Parathyroid adenoma (tissue), 2 donors: ENCODE results near the gene GCSAM.

Experiments used
- H2AFZ ChIP-seq: fragments of 300-600 bp; sonication (generic); one replicate; pipeline ENCODE4 v1.7.0; 2017; ENCODE audit warnings: antibody characterized with exemption, mild to moderate bottlenecking
- H3K27ac ChIP-seq: fragments of 300-600 bp; sonication (generic); one replicate; pipeline ENCODE4 v1.7.0; 2017
- H3K27me3 ChIP-seq: fragments of 300-600 bp; sonication (generic); one replicate; pipeline ENCODE4 v1.7.0; 2017; ENCODE audit warnings: low read length; ENCODE audit not compliant: control insufficient read depth, insufficient read depth
- H3K36me3 ChIP-seq: fragments of 300-600 bp; sonication (generic); one replicate; pipeline ENCODE4 v1.7.0; 2017; ENCODE audit warnings: low read length; ENCODE audit not compliant: control insufficient read depth, insufficient read depth
- H3K4me1 ChIP-seq: fragments of 300-600 bp; sonication (generic); one replicate; pipeline ENCODE4 v1.7.0; 2017; ENCODE audit warnings: control low read depth
- H3K4me2 ChIP-seq: fragments of 300-600 bp; sonication (generic); one replicate; pipeline ENCODE4 v1.7.0; 2017; ENCODE audit warnings: low read length
- H3K4me3 ChIP-seq: fragments of 300-600 bp; sonication (generic); one replicate; pipeline ENCODE4 v1.7.0; 2017; ENCODE audit warnings: low read depth, low read length
- H3K79me2 ChIP-seq: fragments of 300-600 bp; sonication (generic); one replicate; pipeline ENCODE4 v1.7.0; 2017; ENCODE audit warnings: control low read depth
- H3K9ac ChIP-seq: fragments of 300-600 bp; sonication (generic); one replicate; pipeline ENCODE4 v1.7.0; 2017; ENCODE audit warnings: mild to moderate bottlenecking
- H3K9me3 ChIP-seq: fragments of 300-600 bp; sonication (generic); one replicate; pipeline ENCODE4 v1.7.0; 2017; ENCODE audit warnings: low read length; ENCODE audit not compliant: control insufficient read depth
- TF ChIP-seq, protein P1 (sequence below): fragments of 300-600 bp; sonication (generic); IDR thresholded peaks from one replicate; pipeline ENCODE4 v1.7.0; 2017; ENCODE audit warnings: antibody characterized with exemption, mild to moderate bottlenecking
- donor health status: primary hyperparathyroidism.

The GCSAM gene

DNA sequence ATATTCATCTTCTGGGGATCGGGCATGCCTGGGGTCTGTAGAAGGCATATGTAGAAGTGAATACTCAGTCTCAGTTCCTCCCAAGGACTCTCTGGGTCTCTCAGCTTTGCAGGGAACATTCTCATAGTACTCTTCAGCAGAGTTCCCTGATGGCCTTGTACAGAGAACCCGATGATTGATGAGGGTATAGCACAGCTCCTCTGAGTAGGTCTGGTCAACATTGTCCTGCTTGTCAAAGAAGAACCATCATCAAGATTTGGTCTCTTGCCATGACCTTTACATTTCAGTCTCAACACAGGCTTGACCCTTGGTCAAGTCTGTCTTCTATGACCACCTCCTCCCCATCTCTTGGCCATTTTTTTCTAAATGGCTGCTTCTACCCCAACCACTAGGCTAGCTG lies 9.5 kb downstream of the GCSAM start:
- Histone ChIP-seq H3K27me3 (no peaks in the 10 kb centered on the region), H3K9me3 (no peaks in the 10 kb centered on the region), H3K9ac (no peak overlapping the region), H2AFZ (no peak overlapping the region), H3K4me3 (no peak overlapping the region), H3K36me3 (no peaks in the 10 kb centered on the region), H3K4me1 (no peaks in the 10 kb centered on the region), H3K27ac (no peak overlapping the region), H3K4me2 (no peak overlapping the region), H3K79me2 (no peaks in the 10 kb centered on the region)
- TF ChIP-seq, protein P1, sequence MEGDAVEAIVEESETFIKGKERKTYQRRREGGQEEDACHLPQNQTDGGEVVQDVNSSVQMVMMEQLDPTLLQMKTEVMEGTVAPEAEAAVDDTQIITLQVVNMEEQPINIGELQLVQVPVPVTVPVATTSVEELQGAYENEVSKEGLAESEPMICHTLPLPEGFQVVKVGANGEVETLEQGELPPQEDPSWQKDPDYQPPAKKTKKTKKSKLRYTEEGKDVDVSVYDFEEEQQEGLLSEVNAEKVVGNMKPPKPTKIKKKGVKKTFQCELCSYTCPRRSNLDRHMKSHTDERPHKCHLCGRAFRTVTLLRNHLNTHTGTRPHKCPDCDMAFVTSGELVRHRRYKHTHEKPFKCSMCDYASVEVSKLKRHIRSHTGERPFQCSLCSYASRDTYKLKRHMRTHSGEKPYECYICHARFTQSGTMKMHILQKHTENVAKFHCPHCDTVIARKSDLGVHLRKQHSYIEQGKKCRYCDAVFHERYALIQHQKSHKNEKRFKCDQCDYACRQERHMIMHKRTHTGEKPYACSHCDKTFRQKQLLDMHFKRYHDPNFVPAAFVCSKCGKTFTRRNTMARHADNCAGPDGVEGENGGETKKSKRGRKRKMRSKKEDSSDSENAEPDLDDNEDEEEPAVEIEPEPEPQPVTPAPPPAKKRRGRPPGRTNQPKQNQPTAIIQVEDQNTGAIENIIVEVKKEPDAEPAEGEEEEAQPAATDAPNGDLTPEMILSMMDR, result no peak

DNA sequence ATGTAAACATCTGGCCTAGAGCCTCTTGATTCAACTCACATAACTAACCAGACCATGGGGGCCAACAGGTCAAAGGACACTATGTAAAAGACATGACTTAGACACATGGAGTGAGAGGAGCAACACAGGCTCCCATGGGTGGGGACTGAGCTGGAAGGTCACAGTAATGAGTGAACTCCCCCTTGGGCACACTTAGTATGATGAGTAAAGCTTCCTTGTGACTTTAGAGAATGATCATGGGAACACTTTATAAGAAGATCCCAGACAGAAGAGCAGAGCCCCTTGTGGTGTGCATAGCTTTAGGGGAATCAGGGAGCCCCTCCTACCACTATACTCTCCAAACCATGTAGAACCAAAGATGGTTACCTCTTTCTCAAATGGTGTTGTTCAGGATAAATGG lies 10.2 kb downstream of the GCSAM start:
- no peaks in the 10 kb centered on the region for H3K36me3 ChIP-seq
- no peaks in the 10 kb centered on the region for H3K9me3 ChIP-seq
- no peak overlapping the region for H3K4me2 ChIP-seq
- no peaks in the 10 kb centered on the region for H3K4me1 ChIP-seq
- H3K4me3 ChIP-seq, result no peak overlapping the region
- no peak overlapping the region for H3K27ac ChIP-seq
- no peak overlapping the region for H3K9ac ChIP-seq
- H2AFZ ChIP-seq, result no peak overlapping the region
- H3K79me2 ChIP-seq, result no peaks in the 10 kb centered on the region
- TF ChIP-seq, protein P1, result no peak
- no peaks in the 10 kb centered on the region for H3K27me3 ChIP-seq

GRCh38 chr3:112121577-112122547 lies 11.2 kb downstream of the GCSAM start:
- TF ChIP-seq, protein P1, result no peak

DNA sequence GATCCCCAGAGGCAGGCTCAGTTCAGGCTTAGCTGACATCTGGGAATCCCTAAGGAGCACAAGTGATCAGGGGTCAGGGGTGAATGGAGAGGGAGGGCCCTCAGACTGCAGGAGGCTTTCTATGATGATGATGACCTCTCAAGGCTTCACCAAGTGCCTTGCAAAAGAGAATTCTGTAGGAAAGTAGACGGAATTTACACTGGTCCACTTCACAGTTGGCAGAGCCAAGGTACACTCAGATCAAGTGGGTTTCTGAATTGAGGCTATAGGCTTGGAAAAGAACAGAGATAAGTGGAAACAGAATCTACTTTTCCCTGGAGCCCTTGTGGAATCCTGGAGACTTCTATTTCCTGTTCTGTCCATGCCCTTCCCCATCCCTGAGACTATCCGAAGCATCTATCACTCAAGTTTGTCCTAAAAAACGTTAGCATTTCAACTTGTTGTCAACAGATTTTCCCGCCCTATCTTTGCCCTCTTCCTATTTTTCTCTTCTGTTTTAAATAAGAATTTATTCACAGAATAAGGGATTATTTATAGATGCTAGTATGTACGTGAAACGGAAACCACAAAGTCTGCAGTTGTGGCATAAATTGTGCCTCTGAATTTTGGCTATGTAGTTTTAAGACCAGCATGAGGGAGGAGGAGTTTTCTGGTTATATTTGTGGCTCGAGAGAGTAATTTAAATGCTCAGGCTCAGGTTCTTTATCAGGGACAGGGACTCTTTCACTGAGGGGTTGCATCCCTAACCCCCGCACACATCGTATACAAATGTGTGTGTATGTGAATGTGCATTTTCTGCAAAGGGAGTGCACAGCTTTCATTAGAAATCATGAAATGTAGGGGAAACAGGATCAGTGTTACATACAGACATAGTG lies 12.8 kb downstream of the GCSAM start:
- no peak overlapping the region for H3K27ac ChIP-seq
- H3K79me2 ChIP-seq, result no peaks in the 10 kb centered on the region
- TF ChIP-seq, protein P1, result no peak
- H3K4me2 ChIP-seq, result no peak overlapping the region
- no peaks in the 10 kb centered on the region for H3K9me3 ChIP-seq
- H3K27me3 ChIP-seq, result no peaks in the 10 kb centered on the region
- H3K36me3 ChIP-seq, result no peaks in the 10 kb centered on the region
- no peak overlapping the region for H3K4me3 ChIP-seq
- no peaks in the 10 kb centered on the region for H3K4me1 ChIP-seq
- no peak overlapping the region for H3K9ac ChIP-seq
- no peak overlapping the region for H2AFZ ChIP-seq

More at GRCh38 chr3:112121577-112122547, 11.2 kb downstream of the GCSAM start:
- H3K36me3 ChIP-seq, result no peaks in the 10 kb centered on the region
- no peak overlapping the region for H3K4me2 ChIP-seq
- H3K27ac ChIP-seq, result no peak overlapping the region
- no peaks in the 10 kb centered on the region for H3K9me3 ChIP-seq
- H3K4me3 ChIP-seq, result no peak overlapping the region
- no peaks in the 10 kb centered on the region for H3K4me1 ChIP-seq
- no peak overlapping the region for H3K9ac ChIP-seq
- no peaks in the 10 kb centered on the region for H3K79me2 ChIP-seq
- no peaks in the 10 kb centered on the region for H3K27me3 ChIP-seq
- no peak overlapping the region for H2AFZ ChIP-seq
